ENCODE results near the gene ENDOG.
"Not testable (repeated sequence)": the region's sequence is repeated elsewhere in the genome, so short reads cannot be mapped to it uniquely, and the experiment has no call there.

Gene ENDOG

DNA sequence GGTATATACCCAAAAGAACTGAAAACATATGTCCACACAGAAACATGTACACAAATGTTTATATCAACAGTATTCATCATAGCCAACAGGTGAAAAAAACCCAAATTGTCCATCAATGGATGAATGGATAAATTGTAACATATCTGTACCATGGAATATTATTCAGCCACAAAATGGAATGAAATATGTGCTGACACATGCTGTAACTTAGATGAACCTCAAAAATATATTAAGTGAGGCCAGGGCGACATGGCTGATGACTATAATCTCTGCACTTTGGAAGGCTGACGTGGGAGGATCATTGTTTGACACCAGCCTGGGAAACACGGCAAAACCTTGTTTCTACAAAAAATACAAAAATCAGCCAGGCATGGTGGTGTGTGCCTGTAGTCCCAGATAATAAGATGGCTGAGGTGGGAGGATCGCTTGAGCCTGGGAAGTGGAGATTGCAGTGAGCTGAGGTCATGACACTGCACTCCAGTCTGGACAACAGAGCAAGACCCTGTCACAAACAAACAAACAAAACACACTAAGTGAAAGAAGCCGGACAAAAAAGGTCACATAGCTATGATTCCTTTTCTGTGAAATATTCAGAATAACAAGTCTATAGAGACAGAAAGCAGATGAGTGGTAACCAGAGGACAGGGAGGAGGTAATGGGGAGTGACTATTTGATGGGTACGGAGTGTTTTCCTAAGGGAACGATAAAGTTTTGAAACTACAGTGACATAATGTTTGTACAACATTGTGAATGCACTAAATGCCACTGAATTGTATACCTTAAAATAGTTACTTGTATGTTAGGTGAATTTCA is 52.0 kb downstream of the ENDOG start:
- no peak for DNase-seq

DNA sequence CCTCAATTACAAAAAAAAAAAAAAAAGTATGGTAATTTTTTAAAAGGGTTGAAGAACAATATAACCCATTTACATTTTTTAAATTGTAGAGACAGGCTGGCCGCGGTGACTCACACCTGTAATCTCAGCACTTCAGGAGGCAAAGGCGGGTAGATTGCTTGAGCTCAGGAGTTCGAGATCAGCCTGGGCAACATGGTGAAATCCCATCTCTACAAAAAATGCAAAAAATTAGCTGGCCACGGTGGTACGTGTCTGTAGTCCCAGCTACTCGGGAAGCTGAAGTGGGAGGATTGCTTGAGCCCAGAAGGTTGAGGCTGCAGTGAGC is 52.6 kb downstream of the ENDOG start:
- DNase-seq = not testable (repeated sequence)

Data from NCI-H748 treated with DMSO at 0.1 percent for 48 hours (cell line).